ENCODE results near the gene NRCAM.

Gene NRCAM

DNA sequence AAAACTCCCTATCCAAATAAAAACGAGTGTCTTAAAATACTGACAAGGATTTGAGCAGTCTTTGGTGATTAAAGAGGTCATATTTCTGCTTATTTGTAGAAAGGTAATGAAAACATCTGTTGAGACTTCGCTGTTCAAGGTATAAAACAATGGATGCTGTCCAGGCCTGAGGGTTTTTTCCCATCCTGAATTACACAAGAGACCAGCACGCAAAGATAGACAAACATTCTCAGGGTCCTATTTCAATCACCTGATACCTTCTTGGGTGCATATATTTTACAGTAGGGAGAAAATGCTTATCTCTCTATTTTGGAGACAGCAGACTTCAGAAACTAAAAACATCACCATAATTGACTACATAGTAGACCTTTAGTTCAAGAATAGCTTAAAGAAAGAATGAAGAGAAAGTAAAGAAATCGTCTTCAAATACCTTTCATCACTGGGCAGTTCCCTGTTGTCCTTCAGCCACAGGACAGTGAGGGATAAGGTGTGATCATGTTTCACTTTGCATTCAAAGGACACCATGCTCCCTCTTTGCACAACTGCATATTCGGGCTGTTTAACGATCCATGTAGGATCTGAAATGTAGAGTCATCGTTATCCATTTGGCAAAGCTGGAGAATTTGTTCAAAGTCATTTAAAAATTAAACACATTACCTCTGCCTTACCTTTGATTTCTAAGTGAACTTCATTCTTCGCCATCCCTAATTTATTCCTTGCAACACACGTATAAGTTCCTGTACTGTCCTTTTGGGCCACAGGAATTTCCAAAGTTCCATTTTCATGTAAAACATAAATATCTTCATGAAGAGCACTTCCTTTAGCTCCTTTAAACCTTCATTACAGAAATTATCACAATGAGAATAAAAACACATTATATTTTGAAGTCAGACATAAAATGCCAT is 262.4 kb downstream of the NRCAM start:
- TF ChIP-seq GATA3 (IDR thresholded peaks at IDR 0.05; ENCODE audit: low read depth, low read length) = no peak
- TF ChIP-seq GATA2 (IDR thresholded peaks at IDR 0.05; ENCODE audit: low read depth, low read length) = no peak

DNA sequence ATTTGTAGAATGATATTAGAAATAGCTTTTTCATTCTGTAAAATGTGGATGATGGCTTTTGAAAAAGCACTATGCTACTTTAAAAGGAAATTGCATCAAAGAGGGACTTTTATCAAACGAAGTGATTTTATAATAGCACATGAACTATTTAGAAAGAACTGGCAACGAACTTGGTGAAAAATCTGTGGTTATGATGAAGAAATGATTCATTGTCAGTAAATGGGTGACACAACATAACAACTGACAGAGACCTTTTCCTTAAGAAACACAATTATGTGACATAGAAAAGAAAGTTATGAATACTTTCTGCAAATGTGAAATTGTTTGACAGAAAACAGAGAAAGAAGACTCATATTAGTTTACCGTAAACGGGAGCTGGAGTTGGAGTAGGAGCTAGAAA is 265.3 kb downstream of the NRCAM start:
- TF ChIP-seq GATA3 (IDR thresholded peaks at IDR 0.05; ENCODE audit: low read depth, low read length) = no peak
- no peak for TF ChIP-seq GATA2 (IDR thresholded peaks at IDR 0.05; ENCODE audit: low read depth, low read length)

DNA sequence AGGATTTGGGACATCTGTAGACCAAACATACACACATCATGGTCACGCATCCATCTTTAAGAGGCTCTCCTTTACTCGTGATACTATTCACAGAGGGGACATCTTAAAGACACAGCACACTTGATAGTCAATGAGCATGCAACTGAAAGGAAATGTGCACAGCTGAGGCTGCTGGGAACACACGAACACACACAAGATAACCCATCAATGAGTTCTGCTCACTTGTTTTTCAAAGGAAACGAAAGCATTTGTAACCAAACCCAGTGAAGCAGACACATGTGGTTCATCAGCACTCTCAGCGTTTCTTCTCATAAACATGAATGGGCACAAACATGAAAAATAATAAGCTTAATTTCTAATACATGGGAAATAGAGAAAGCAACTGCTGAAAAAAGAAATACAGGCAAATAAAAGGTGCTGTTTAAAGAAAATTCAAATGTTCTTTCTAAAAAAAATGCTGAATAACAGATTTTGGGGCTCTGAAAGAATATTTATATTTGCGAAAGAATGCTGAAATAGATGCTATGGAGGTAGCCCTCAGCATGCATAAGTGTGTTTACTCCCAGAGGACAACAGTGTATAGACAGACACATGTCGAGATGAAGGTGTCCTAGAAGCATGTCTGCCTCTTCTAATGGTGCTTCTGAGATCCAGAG is 266.4 kb downstream of the NRCAM start:
- TF ChIP-seq GATA2 (IDR thresholded peaks at IDR 0.05; ENCODE audit: low read depth, low read length) (no peak), GATA3 (IDR thresholded peaks at IDR 0.05; ENCODE audit: low read depth, low read length) (no peak)

DNA sequence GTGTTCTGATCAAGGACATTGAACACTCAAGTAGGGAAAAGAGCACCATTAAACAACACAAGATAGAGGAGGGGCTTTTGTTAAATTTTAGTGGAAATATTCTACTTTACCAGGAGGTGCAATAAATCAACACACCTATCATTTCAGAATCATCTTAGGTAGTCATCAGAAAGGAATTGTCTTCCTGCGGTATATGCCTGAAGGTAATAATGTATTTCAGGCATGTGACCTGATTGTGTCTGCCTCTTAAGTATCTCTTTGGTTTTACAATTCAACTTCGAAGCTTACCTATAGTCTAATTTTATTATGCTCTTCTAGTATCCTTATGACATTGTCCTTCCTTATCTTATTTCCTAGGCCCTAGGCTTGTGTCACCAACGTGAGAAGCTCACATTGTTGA is 267.5 kb downstream of the NRCAM start:
- no peak for TF ChIP-seq GATA2 (IDR thresholded peaks at IDR 0.05; ENCODE audit: low read depth, low read length)
- TF ChIP-seq GATA3 (IDR thresholded peaks at IDR 0.05; ENCODE audit: low read depth, low read length) = no peak

DNA sequence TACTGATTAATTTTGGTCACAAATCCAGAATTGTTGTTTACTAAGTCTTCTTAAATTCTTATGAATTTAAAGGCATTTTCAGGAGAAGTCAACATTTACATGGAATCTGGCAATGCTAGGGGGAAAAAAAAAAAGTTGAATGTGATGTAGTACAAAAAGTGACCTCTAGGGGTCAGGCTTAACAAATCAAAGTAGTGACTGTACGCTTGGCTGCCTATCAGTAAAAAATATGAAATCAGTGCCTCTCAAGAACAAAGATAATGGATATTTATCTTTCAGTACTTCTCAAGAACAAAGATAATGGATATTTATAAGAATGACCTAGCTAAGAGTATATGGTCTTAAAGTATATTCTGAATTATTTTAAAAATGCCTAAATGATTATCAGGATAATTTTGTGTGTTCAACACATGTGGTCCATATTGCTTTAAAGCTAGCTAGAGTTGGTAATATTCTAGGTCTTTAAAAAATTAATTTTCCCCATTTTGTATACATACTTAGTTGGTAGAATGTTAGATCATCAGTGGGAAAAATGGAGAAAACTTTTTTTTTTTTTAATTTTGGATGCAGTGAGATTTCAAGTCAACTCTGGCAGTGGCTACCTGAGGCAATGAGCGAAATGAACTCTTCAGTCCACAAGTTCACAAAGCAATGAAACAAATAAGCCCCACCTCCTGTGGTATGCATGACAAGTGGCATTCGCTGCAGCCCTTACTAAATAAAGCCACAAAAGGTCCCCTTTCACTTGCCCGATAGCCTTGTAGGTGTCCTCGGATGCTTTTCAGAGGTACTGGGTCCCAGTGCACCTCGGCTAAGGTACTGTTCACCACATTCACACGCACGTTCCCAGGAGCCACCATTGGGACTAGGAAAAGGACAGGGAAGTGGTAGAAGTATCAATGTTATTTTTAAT is 274.9 kb downstream of the NRCAM start:
- TF ChIP-seq GATA3 (IDR thresholded peaks at IDR 0.05; ENCODE audit: low read depth, low read length) (no peak), GATA2 (IDR thresholded peaks at IDR 0.05; ENCODE audit: low read depth, low read length) (no peak)

DNA sequence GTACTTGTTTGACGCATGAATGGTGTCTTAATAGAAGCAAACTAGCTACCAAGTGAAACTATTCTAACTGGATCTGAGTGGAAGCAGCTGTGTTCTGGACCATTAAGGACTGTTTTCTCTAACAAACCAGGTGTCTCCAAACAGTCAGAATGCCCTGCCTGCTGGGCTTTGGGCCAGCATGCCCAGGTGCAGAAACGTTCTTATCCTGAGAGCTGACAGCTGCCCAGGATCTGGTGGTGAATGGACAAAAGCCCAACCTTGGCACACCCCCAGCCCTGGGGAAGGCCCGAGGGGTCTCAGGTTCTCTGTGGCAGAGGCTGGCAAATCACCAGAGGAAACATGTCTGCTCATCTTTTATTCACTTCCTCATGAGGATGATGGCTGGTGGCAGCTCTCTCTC is 277.8 kb downstream of the NRCAM start:
- TF ChIP-seq GATA2 (IDR thresholded peaks at IDR 0.05; ENCODE audit: low read depth, low read length) (no peak), GATA3 (IDR thresholded peaks at IDR 0.05; ENCODE audit: low read depth, low read length) (no peak)

DNA sequence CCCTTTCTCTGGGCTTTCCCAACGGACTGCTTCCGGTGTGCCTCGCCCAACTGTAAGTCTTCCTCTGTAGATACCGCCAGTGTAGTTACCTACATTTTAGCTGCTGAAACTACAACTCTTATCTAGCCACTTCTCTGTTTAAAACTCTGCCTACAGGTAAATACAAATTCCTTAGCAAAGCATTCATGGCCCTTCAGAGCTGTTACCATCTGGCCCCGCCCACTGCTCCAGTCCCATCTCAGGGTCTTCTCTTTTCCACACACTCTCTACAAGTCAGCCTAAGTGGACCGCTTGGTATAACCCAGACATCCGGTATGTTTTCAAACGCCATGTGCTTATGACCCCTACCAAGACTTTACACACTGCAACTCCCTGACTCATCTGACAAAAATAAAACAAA is 285.1 kb downstream of the NRCAM start:
- TF ChIP-seq GATA3 (IDR thresholded peaks at IDR 0.05; ENCODE audit: low read depth, low read length) = no peak
- no peak for TF ChIP-seq GATA2 (IDR thresholded peaks at IDR 0.05; ENCODE audit: low read depth, low read length)

DNA sequence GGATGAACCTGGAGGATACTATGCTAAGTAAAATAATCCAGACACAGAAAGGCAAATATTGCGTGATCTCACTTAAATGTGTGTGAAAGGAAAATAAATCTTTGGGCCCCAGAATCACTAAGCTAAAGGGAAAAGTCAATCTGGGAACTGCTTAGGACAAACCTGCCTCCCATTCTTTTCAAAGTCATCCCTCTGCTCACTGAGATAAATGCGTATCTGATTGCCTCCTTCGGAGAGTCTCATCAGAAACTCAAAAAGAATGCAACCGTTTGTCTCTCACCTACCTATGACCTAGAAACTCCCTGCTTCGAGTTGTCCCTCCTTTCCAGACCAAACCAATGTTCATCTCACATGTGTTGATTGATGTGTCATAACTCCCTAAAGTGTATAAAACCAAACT is 286.0 kb downstream of the NRCAM start:
- TF ChIP-seq GATA3 (IDR thresholded peaks at IDR 0.05; ENCODE audit: low read depth, low read length) = no peak
- no peak for TF ChIP-seq GATA2 (IDR thresholded peaks at IDR 0.05; ENCODE audit: low read depth, low read length)

DNA sequence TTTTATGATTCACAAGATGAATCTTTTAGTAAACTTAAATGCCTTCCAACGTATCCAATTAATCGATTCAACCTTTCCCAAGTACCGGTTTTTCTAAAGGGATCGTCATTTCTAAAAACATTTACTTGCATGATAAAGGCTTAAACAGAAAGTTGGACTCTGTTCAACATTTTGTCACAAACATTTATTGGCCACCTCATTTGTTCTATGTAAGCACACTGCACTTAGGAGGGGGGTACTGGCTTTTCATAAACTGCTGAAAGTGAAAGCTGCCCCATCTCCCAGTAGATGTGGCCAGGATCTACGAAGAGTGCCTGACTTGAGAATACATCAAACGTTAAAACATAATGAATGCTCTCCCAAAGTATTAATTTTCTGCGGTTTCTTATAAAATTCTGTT is 288.8 kb downstream of the NRCAM start:
- TF ChIP-seq GATA3 (IDR thresholded peaks at IDR 0.05; ENCODE audit: low read depth, low read length) (no peak), GATA2 (IDR thresholded peaks at IDR 0.05; ENCODE audit: low read depth, low read length) (no peak)

DNA sequence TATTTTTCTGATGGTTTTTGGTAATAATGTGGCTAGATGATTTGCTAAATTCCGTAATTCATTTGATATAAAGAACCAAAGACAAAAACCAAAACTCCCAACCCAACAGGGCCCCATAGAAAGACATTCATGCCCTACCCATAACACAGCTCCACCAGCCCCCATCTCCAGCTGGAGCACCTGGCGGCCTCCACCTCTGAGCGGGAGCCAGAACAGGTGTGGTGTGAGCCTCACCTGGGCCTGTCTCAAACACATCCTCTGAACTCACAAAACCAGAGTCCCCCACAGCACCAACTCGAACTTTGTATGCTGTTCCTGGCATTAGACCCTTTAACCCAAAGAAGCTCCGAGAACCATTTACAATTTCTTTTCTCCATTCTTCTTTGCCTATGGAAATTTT is 289.5 kb downstream of the NRCAM start:
- no peak for TF ChIP-seq GATA2 (IDR thresholded peaks at IDR 0.05; ENCODE audit: low read depth, low read length)
- TF ChIP-seq GATA3 (IDR thresholded peaks at IDR 0.05; ENCODE audit: low read depth, low read length) = no peak

DNA sequence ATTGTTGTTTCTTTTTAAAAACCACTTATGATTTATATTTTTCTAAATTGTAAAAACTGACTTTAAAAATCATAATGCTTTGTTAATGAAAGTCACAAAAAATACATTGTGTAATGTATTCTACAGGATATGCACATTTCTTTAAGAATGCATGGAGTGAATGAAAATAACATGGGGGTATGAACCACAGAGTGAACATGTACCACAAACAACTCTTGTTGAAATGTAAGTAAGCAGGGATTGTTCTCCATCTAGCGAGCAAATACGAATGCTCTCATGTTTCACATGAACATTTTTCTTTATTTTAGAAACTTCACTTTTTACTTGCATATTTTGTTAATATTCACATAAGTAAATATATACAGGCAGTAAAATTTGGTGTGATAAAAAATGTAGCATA is 290.5 kb downstream of the NRCAM start:
- TF ChIP-seq GATA2 (IDR thresholded peaks at IDR 0.05; ENCODE audit: low read depth, low read length) (no peak), GATA3 (IDR thresholded peaks at IDR 0.05; ENCODE audit: low read depth, low read length) (no peak)

DNA sequence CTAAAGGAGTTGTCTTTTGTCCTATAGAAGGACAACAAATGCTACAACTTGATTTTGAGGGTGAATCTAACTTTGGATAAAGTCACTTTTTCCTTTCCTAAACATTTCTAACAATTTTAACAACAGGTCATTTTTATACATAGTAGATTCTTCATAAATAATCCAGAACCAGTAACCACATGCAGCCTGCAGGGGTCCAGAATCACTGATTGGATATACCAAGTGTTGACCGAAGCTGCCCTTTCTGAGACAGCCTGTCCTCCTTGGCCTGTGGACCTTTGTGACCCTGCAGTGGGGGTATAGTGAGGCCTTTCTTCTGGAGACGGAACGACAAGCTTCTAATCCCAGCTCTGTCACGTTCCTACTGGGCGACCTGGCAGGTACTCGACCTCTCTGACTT is 291.3 kb downstream of the NRCAM start:
- TF ChIP-seq GATA2 (IDR thresholded peaks at IDR 0.05; ENCODE audit: low read depth, low read length) (no peak), GATA3 (IDR thresholded peaks at IDR 0.05; ENCODE audit: low read depth, low read length) (no peak)

DNA sequence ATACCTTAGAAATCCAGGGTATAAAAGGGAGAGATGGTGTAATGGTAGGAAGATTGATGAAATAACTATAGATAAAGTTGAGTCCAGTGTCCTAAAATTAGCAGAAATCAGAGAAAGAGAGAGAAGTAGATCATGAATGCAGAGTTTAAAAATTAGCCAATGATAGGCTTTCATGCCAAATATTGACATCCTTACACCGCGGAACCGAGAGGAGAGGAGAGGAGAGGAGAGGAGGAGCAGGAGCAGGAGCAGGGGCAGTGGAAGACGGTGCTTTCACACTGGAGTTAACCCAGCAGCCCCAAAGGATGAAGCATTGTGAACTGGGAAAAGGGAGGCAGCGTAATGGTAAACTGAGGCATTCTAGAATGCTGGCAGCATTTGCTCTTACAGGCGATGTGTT is 291.9 kb downstream of the NRCAM start:
- no peak for TF ChIP-seq GATA3 (IDR thresholded peaks at IDR 0.05; ENCODE audit: low read depth, low read length)
- TF ChIP-seq GATA2 (IDR thresholded peaks at IDR 0.05; ENCODE audit: low read depth, low read length) = no peak

DNA sequence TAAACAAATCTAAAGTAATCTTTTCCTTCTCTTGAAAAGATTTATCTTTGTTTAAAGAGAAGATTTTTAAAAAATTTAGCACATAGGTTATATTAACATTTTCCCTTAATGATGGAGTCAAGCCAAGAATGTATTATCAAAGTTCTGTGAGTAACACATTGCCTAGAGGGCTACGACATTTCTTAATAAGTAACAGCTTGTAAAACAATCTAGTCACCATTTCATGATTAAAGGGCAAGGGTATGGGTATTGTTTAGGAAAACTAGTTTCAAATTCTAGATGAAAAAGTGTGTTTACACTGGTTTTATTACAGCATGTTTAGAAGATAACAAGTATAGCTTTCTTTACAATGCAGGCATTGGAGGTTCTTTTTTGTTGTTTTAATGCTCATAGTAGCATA is 297.5 kb downstream of the NRCAM start:
- TF ChIP-seq GATA3 (IDR thresholded peaks at IDR 0.05; ENCODE audit: low read depth, low read length) (no peak), GATA2 (IDR thresholded peaks at IDR 0.05; ENCODE audit: low read depth, low read length) (no peak)
